HEK293 (cell line): ENCODE data around the gene RBM27.

Experiments
- KLF10 ChIP-seq: fragments of 450-650 bp; IDR thresholded peaks from 2 replicates; pipeline ENCODE4 v1.5.1; 2018; ENCODE audit warnings: missing biosample characterization, mild to moderate bottlenecking, missing genetic modification characterization
- RBAK ChIP-seq: fragments of 450-650 bp; formaldehyde crosslinking; IDR thresholded peaks from 2 replicates; pipeline ENCODE4 v1.5.1; 2016; ENCODE audit warnings: missing biosample characterization, missing genetic modification characterization
- ZNF10 ChIP-seq: fragments of 450-650 bp; formaldehyde crosslinking; IDR thresholded peaks from 2 replicates; pipeline ENCODE4 v1.5.1; 2017; ENCODE audit warnings: missing biosample characterization, missing genetic modification characterization
- ZNF501 ChIP-seq: fragments of 450-650 bp; formaldehyde crosslinking; IDR thresholded peaks from 2 replicates; pipeline ENCODE4 v1.5.1; 2016; ENCODE audit warnings: missing biosample characterization, missing genetic modification characterization

DNA sequence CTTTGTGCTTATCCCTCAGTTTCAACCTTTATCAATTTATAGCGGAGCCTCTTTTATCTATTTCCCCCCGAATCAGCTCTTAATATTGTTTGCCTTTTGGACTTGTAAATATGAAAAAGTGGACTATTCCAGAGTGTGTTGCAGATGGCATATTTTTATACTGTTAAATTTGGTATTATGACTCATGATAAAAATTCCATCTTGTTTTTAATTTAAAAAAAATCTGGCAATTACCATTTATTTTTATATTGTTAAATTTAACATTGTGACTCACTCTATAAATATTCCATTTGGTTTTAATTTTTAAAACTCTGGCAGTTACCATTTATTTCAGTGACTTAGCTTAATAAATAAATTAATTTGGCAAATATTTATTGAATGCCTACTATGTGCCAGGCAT, 37.5 kb downstream of the RBM27 start:
- TF ChIP-seq ZNF501 (no peak), ZNF10 (tag by site-specific recombination) (no peak), KLF10 (tag by site-specific recombination) (no peak), RBAK (tag by site-specific recombination) (no peak)
